Liver (tissue), 9 donors: ENCODE measurements around the gene ABCA13. TPM values are rescaled to one million over a fixed set of nuclear protein-coding genes. Genes with fewer than 3 reads are reported as not detected.

Experiments used
- DNase-seq: peaks from one replicate; pipeline ENCODE4 v3.0.0-alpha.2; 2017; ENCODE audit warnings: low spot score
- H3K27ac ChIP-seq, 2 donors: one replicate each; pipeline ENCODE4 v1.7.0; 2013; ENCODE audit warnings: inconsistent platforms in 2 of 2, low read length in 2 of 2, control low read depth in 1 of 2, low read depth in 1 of 2, mild to moderate bottlenecking in 1 of 2
- H3K27me3 ChIP-seq, 4 donors: one replicate each; pipeline versions ENCODE4 v1.6.1 to v1.7.0; 2013; ENCODE audit warnings: low read length in 3 of 4, inconsistent platforms in 1 of 4, mild to moderate bottlenecking in 1 of 4, moderate library complexity in 1 of 4; ENCODE audit not compliant: control insufficient read depth in 4 of 4, insufficient read depth in 4 of 4
- H3K36me3 ChIP-seq, 4 donors: one replicate each; pipeline versions ENCODE4 v1.6.1 to v1.7.0; 2013; ENCODE audit warnings: low read length in 3 of 4, mild to moderate bottlenecking in 3 of 4, low read depth in 1 of 4, moderate library complexity in 1 of 4; ENCODE audit not compliant: control insufficient read depth in 4 of 4, insufficient read depth in 3 of 4
- H3K4me1 ChIP-seq, 4 donors: one replicate each; pipeline versions ENCODE4 v1.6.1 to v1.7.0; 2013; ENCODE audit warnings: low read length in 3 of 4, mild to moderate bottlenecking in 3 of 4, moderate library complexity in 1 of 4; ENCODE audit not compliant: control insufficient read depth in 4 of 4, insufficient read depth in 4 of 4
- H3K4me3 ChIP-seq, 3 donors: one replicate each; pipeline versions ENCODE4 v1.6.1 to v1.7.0; 2013; ENCODE audit warnings: low read length in 3 of 3, control low read depth in 1 of 3, low read depth in 1 of 3, mild to moderate bottlenecking in 1 of 3
- H3K9ac ChIP-seq, 2 donors: one replicate each; pipeline ENCODE4 v1.7.0; 2013; ENCODE audit warnings: low read length in 2 of 2, mild to moderate bottlenecking in 2 of 2, moderate library complexity in 2 of 2, control low read depth in 1 of 2, low read depth in 1 of 2
- H3K9me3 ChIP-seq, 4 donors: one replicate each; pipeline versions ENCODE4 v1.6.1 to v1.7.0; 2013; ENCODE audit warnings: low read length in 3 of 4; ENCODE audit not compliant: control insufficient read depth in 4 of 4
- CTCF ChIP-seq: fragments of 150-350 bp; IDR thresholded peaks from 2 replicates; pipeline ENCODE4 v1.5.1; 2017; ENCODE audit warnings: improper control_type of control experiment, low read depth, low read length; ENCODE audit not compliant: missing input control
- EGR1 ChIP-seq, 2 donors: IDR thresholded peaks; 2 replicates each; pipeline ENCODE4 v1.6.1; 2016 to 2018; ENCODE audit warnings: antibody characterized with exemption in 2 of 2, low read depth in 2 of 2
- FOXA2 ChIP-seq: IDR thresholded peaks from 2 replicates; pipeline ENCODE4 v1.6.1; 2016; ENCODE audit warnings: antibody characterized with exemption
- HNF4A ChIP-seq, 2 donors: conservative IDR thresholded peaks; 2 replicates each; pipeline ENCODE4 v1.6.1; 2016; ENCODE audit warnings: antibody characterized with exemption in 2 of 2, mild to moderate bottlenecking in 2 of 2
- MAX ChIP-seq: IDR thresholded peaks from 2 replicates; pipeline ENCODE4 v1.6.1; 2016; ENCODE audit warnings: antibody characterized with exemption
- RAD21 ChIP-seq, 2 donors: IDR thresholded peaks; 2 replicates each; pipeline ENCODE4 v1.6.1; 2016; ENCODE audit warnings: antibody characterized with exemption in 2 of 2, mild to moderate bottlenecking in 2 of 2
- REST ChIP-seq: IDR thresholded peaks from 2 replicates; pipeline ENCODE4 v1.6.1; 2016; ENCODE audit warnings: antibody characterized with exemption, mild to moderate bottlenecking
- RXRA ChIP-seq, 2 donors: IDR thresholded peaks; 2 replicates each; pipeline ENCODE4 v1.6.1; 2017 to 2018; ENCODE audit warnings: antibody characterized with exemption in 2 of 2, mild to moderate bottlenecking in 1 of 2
- SP1 ChIP-seq: IDR thresholded peaks from 2 replicates; pipeline ENCODE4 v1.6.1; 2018; ENCODE audit warnings: antibody characterized with exemption, mild to moderate bottlenecking
- ZBTB33 ChIP-seq: IDR thresholded peaks from 2 replicates; pipeline ENCODE4 v1.6.1; 2016; ENCODE audit warnings: antibody characterized with exemption
- WGBS: extraction: QIAGEN DNeasy Blood & Tissue Kit; methylation state at CpG from one replicate; pipeline ENCODE4 v1.1.7; 2013; 5-methylcytosine and 5-hydroxymethylcytosine counted together
- polyA plus RNA-seq, 2 donors: library from polyadenylated mRNA; stranded (reverse) in 1 of 2; unstranded in 1 of 2; fragments of 200-250 nt in 1 of 2; fragments of >200 nt in 1 of 2; fragmentation: Nextera tagmentation in 1 of 2; extraction: Ambion mirVana in 1 of 2; gene quantifications; one replicate each; pipeline versions ENCODE4 v1.2.1 to v1.2.3, GENCODE V29; 2013 to 2015
- total RNA-seq, 2 donors: library from RNA; depleted of rRNA; stranded (reverse); fragments of >200 nt; gene quantifications; one replicate each; pipeline ENCODE4 v1.2.3, GENCODE V29; 2014
- donor health status: healthy.
- donor health status: healthy.
- donor health status: healthy.
- donor health status: healthy.
- donor health status: healthy.

The ABCA13 gene
- total and polyA plus RNA-seq, 4 donors = 0.22 to 1.0 (median 0.66) TPM

- H3K9me3 ChIP-seq = no peaks in the 10 kb centered on the region
- no peaks in the 10 kb centered on the region for H3K36me3 ChIP-seq
- DNase-seq = no peak
- no peak for TF ChIP-seq FOXA2
- TF ChIP-seq RAD21 (IDR thresholded peaks at IDR 0.05) = peak; percentile 32 to 57
- TF ChIP-seq MAX = no peak
- peak; percentile 24 for TF ChIP-seq CTCF
- TF ChIP-seq SP1 = no peak
- H3K4me3 ChIP-seq = no peak overlapping the region
- H3K27me3 ChIP-seq = peaks cover 0 to 1% (median 0%) of the 10 kb centered on the region in 4 donors
- no peaks in the 10 kb centered on the region for H3K4me1 ChIP-seq
- H3K9ac ChIP-seq = no peak overlapping the region
- no peak overlapping the region for H3K27ac ChIP-seq
- WGBS = 62% methylated on average over 5 of the region's 5 CpGs
These were observed 165.9 kb downstream of the ABCA13 start for GRCh38 chr7:48337012-48337621.

GRCh38 chr7:48337781-48338180 is 166.5 kb downstream of the ABCA13 start:
- no peak overlapping the region for H3K9ac ChIP-seq
- no peaks in the 10 kb centered on the region for H3K36me3 ChIP-seq
- H3K9me3 ChIP-seq = no peaks in the 10 kb centered on the region
- H3K27me3 ChIP-seq = peaks cover 0 to 2% (median 0%) of the 10 kb centered on the region in 4 donors
- no peaks in the 10 kb centered on the region for H3K4me1 ChIP-seq
- DNase-seq = no peak
- H3K4me3 ChIP-seq = no peak overlapping the region
- TF ChIP-seq ZBTB33 (no peak), REST (no peak), HNF4A (conservative IDR thresholded peaks at IDR 0.05) (no peak), RXRA (IDR thresholded peaks at IDR 0.05) (no peak), EGR1 (IDR thresholded peaks at IDR 0.05; ENCODE audit: low read depth in 2 of 2) (no peak)
- 62% methylated on average over 3 of the region's 3 CpGs for WGBS
- no peak overlapping the region for H3K27ac ChIP-seq
